Heart left ventricle (tissue), 16 donors: ENCODE measurements around the gene FCMR. TPM values are rescaled to one million over a fixed set of nuclear protein-coding genes. Genes with fewer than 3 reads are reported as not detected.

Experiments
- ATAC-seq, 4 donors: fragments of 200-7000 bp; cut with Tn5 transposase; one replicate each; pipeline ENCODE4 v1.9.1; 2020 to 2022; ENCODE audit warnings: moderate library complexity in 4 of 4, mild to moderate bottlenecking in 3 of 4, moderate number of reproducible peaks in 1 of 4
- DNase-seq, 5 donors: peaks; one replicate each; pipeline ENCODE4 v3.0.0-alpha.2; 2020
- H3K27ac ChIP-seq, 12 donors: fragments of 200-600 bp; sonication (generic) in 4 of 12; one replicate each; pipeline versions ENCODE4 v1.5.0 to v1.8.0; 2016 to 2022; ENCODE audit warnings: mild to moderate bottlenecking in 2 of 12
- H3K27me3 ChIP-seq, 9 donors: fragments of 200-600 bp; sonication (generic) in 2 of 9; one replicate each; pipeline versions ENCODE4 v1.5.1 to v1.8.0; 2016 to 2022; ENCODE audit warnings: mild to moderate bottlenecking in 3 of 9
- H3K36me3 ChIP-seq, 9 donors: fragments of 200-600 bp; sonication (generic) in 2 of 9; one replicate each; pipeline versions ENCODE4 v1.5.0 to v1.8.0; 2018 to 2022; ENCODE audit warnings: mild to moderate bottlenecking in 2 of 9
- H3K4me1 ChIP-seq, 12 donors: fragments of 200-600 bp; sonication (generic) in 4 of 12; one replicate each; pipeline versions ENCODE4 v1.5.0 to v1.8.0; 2016 to 2022; ENCODE audit warnings: mild to moderate bottlenecking in 3 of 12
- H3K4me3 ChIP-seq, 12 donors: fragments of 200-600 bp; sonication (generic) in 4 of 12; one replicate each; pipeline versions ENCODE4 v1.5.0 to v1.8.0; 2017 to 2022; ENCODE audit warnings: mild to moderate bottlenecking in 9 of 12, moderate library complexity in 4 of 12
- H3K9me3 ChIP-seq, 12 donors: fragments of 200-600 bp; sonication (generic) in 4 of 12; one replicate each; pipeline versions ENCODE4 v1.5.0 to v1.8.0; 2016 to 2022; ENCODE audit warnings: mild to moderate bottlenecking in 1 of 12
- CTCF ChIP-seq, 12 donors: fragments of 200-600 bp; sonication (generic) in 4 of 12; IDR thresholded peaks; one replicate each; pipeline versions ENCODE4 v1.5.0 to v1.8.0; 2018 to 2022; ENCODE audit warnings: antibody characterized with exemption in 12 of 12, mild to moderate bottlenecking in 5 of 12
- POLR2A ChIP-seq, 2 donors: fragments of 450-650 bp; IDR thresholded peaks; one replicate each; pipeline ENCODE4 v1.6.1; 2017; ENCODE audit warnings: antibody characterized with exemption in 2 of 2, mild to moderate bottlenecking in 2 of 2, moderate library complexity in 2 of 2
- WGBS, 4 donors: extraction: QIAGEN DNeasy Blood & Tissue Kit in 2 of 4; methylation state at CpG; one replicate each; pipeline versions ENCODE4 v1.1.5 to v1.1.7; 2013 to 2018; 5-methylcytosine and 5-hydroxymethylcytosine counted together
- intact Hi-C, 10 donors: fragments of 100-400 bp; cut with DNase I; formaldehyde crosslinking; loops; one replicate each; pipeline versions ENCODE4 v1.11.1 to v1.14.2; 2022
- polyA plus RNA-seq, 2 donors: library from polyadenylated mRNA; stranded (reverse); fragments of 200-250 nt; gene quantifications; one replicate each; pipeline ENCODE4 v1.2.3, GENCODE V29; 2013
- total RNA-seq, 9 donors: library from RNA; depleted of rRNA in 2 of 9; stranded (reverse); fragments of >200 nt in 2 of 9; fragmentation: NEBNext Ultra II Directional in 3 of 9; extraction: Animal tissue kit (Norgen Biotek cat#: 25700) in 3 of 9; gene quantifications; one replicate each; pipeline versions ENCODE4 v1.1.0 to v1.2.4, GENCODE V29; 2016 to 2023
- donor health status: ischemic (EF 13 %, LVEDD 7.1; RV severe dilation, severe dysfunction).
- donor health status: healthy with polysubstance abuse.
- donor health status: DM: no; HTN: yes; CAD: no.
- donor health status: DM: no; HTN: no; CAD: no.
- donor health status: ischemic (EF 25% LVEDD 6.9; RV normal size, moderate dysfunction).
- donor health status: ischemic (EF 25% LVEDD 5.7; RV mildly dilated, moderate dysfunction).
- donor health status: healthy.
- donor health status: DM: yes; HTN: yes; CAD: no.
- donor health status: ischemic (EF 35%, LVEDD 5.7; RV mildly dilated, moderate dysfunction).
- donor health status: nonischemic (EF 11% LVEDD 7.7; RV severe dilation, severe dysfunction).
- donor health status: DM: yes; HTN: yes; CAD: no.
- donor health status: PGD.
- donor health status: ischemic (EF 29% LVEDD 5.4; RV normal size, mild dysfunction).
- donor health status: nonischemic (EF 23%, LVEDD 6.1; RV moderate dilation, normal function).

FCMR gene
- total and polyA plus RNA-seq, 11 donors = 0.99 to 16.3 (median 3.2) TPM

GRCh38 chr1:206895837-206896242, 25.9 kb downstream of the FCMR start:
- peaks cover 0 to 13% (median 0%) of the 10 kb centered on the region in 9 donors for H3K27me3 ChIP-seq
- TF ChIP-seq POLR2A (IDR thresholded peaks at IDR 0.05) (no peak), CTCF (IDR thresholded peaks at IDR 0.05) (no peak)
- 30 to 40% (median 36%) methylated on average over 3 of the region's 3 CpGs for WGBS, 4 donors
- H3K9me3 ChIP-seq = no peaks in the 10 kb centered on the region
- no peaks in the 10 kb centered on the region for H3K36me3 ChIP-seq
- no peak overlapping the region for H3K4me3 ChIP-seq
- DNase-seq (no peak), ATAC-seq (no peak)
- peaks cover 0 to 5% (median under 1%) of the 10 kb centered on the region in 12 donors for H3K4me1 ChIP-seq
- no peak overlapping the region for H3K27ac ChIP-seq
- intact Hi-C loops = no loop called here

DNA sequence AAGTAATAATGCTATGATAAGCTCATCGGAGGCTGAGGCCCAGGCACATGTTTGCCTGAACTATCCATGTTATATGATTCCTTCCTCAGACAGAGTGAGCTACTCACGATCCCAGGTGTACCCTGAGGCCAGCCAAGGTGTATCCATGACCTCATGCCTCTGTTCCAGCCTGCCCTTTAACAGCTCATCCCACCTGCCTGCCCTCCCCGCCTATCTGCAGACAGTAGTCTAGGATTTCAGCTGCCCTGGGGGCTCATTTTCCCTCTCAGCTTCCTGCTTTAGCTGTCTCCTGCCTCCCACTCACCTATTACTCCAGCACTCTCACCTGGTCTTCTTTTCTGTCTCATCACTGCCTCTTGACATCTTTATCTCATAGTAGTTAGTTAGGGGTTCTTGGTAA, 26.4 kb downstream of the FCMR start:
- Histone ChIP-seq H3K27ac (no peak overlapping the region), H3K9me3 (no peaks in the 10 kb centered on the region), H3K4me1 (peaks cover 0 to 11% (median 2%) of the 10 kb centered on the region in 12 donors), H3K27me3 (peaks cover 0 to 13% (median 0%) of the 10 kb centered on the region in 9 donors), H3K36me3 (no peaks in the 10 kb centered on the region), H3K4me3 (no peak overlapping the region)
- 84 to 90% (median 85%) methylated on average over 3 of the region's 3 CpGs for WGBS, 4 donors
- TF ChIP-seq CTCF (IDR thresholded peaks at IDR 0.05) (no peak), POLR2A (IDR thresholded peaks at IDR 0.05) (no peak)
- DNase-seq (no peak), ATAC-seq (no peak)
- intact Hi-C loops = no loop called here

DNA sequence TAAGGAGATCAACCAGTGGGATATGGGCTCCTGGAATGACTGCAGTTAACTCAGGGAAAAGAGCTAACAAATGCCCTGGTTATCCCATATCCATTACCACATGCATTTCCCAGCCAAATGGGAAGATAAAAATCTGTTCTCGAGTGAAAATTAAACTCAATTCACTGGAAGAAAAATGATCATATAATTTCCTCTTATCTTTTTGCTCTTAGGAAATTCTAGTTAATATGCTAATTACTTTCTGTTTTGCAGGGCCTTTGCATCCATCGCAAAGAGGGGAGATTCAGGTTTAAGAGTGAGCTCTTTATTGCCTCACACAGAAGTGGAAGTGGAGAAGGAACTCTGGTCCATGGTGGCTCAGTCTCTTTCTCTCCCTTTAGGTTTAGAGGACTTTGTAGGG, 28.4 kb downstream of the FCMR start:
- no peak overlapping the region for H3K27ac ChIP-seq

DNA sequence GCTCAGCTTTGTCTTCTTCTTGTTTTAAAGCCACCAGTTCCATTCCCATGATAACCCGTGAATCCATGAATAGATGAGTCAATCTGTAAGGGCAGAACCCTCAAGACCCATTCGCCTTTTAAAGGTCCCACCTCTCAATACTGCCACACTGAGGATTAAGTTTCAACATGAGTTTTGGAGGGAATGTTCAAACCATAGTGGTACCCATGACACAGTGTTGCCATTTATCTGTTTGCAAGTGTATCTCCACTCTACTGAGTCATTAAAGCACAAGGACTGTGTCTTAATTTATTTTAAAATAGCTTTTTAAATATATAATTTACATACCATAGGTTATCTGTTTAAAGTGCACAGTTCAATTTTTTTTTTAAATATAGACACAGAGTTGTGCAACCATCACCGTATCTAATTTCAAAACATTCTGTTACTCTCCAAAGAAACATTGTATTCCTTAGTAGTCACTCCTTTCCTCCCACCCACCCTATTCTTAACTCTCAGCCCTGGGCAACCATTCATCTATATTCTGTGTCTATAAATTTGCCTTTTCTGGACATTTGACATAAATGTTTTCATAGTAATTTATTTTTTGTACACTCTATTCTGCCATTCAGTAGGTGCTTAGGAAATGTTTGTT, 29.3 kb downstream of the FCMR start:
- WGBS, 4 donors = 82 to 93% (median 88%) methylated on average over 3 of the region's 3 CpGs
- no peak for ATAC-seq

More for the DNA sequence above, 28.4 kb downstream of the FCMR start:
- intact Hi-C loops = no loop called here
- no peaks in the 10 kb centered on the region for H3K9me3 ChIP-seq
- TF ChIP-seq CTCF (IDR thresholded peaks at IDR 0.05) (no peak), POLR2A (IDR thresholded peaks at IDR 0.05) (no peak)
- no peak for DNase-seq
- H3K4me1 ChIP-seq = peaks cover 0 to 15% (median 2%) of the 10 kb centered on the region in 12 donors
- WGBS, 4 donors = 82 to 87% (median 86%) methylated on average over 2 of the region's 2 CpGs
- no peak overlapping the region for H3K4me3 ChIP-seq
- no peak for ATAC-seq
- H3K36me3 ChIP-seq = no peaks in the 10 kb centered on the region
- H3K27me3 ChIP-seq = peaks cover 0 to 10% (median 0%) of the 10 kb centered on the region in 9 donors

More for the DNA sequence above, 29.3 kb downstream of the FCMR start:
- Histone ChIP-seq H3K9me3 (no peaks in the 10 kb centered on the region), H3K4me1 (peaks cover 0 to 15% (median 2%) of the 10 kb centered on the region in 12 donors), H3K27me3 (peaks cover 0 to 8% (median 0%) of the 10 kb centered on the region in 9 donors), H3K27ac (no peak overlapping the region), H3K36me3 (no peaks in the 10 kb centered on the region), H3K4me3 (no peak overlapping the region)
- DNase-seq = no peak
- intact Hi-C loops = no loop called here
- TF ChIP-seq CTCF (IDR thresholded peaks at IDR 0.05) (no peak), POLR2A (IDR thresholded peaks at IDR 0.05) (no peak)
